GM19193 (cell line): Measurements from ENCODE around the gene RAMP2.

Source experiments
- POLR2A ChIP-seq: IDR thresholded peaks from 4 replicates; pipeline ENCODE4 v1.6.1; 2011; ENCODE audit not compliant: insufficient read depth, insufficient read length; ENCODE audit errors: extremely low read depth

The RAMP2 gene

GRCh38 chr17:42754782-42755181, 6.2 kb upstream of the RAMP2 start:
- TF ChIP-seq POLR2A: no peak

- no peak for TF ChIP-seq POLR2A
These were observed 910 bp upstream of the RAMP2 start for GRCh38 chr17:42759982-42760651.

GRCh38 chr17:42761638-42762037, 611 bp downstream of the RAMP2 start:
- no peak for TF ChIP-seq POLR2A

GRCh38 chr17:42766124-42766523, 5.1 kb downstream of the RAMP2 start:
- no peak for TF ChIP-seq POLR2A

GRCh38 chr17:42767512-42767911, 6.5 kb downstream of the RAMP2 start:
- TF ChIP-seq POLR2A: no peak

- TF ChIP-seq POLR2A: no peak
These were observed 11.9 kb downstream of the RAMP2 start for GRCh38 chr17:42772945-42773289.

- peak; percentile 96 for TF ChIP-seq POLR2A
These were observed 12.4 kb downstream of the RAMP2 start, which contains the start of gene VPS25 for GRCh38 chr17:42773290-42774035. TSS of gene VPS25 (plus strand) at chr17:42773449. CDS start at chr17:42773476, 27 bp downstream.

- TF ChIP-seq POLR2A: no peak
These were observed 13.2 kb downstream of the RAMP2 start for GRCh38 chr17:42774066-42774745.

GRCh38 chr17:42775534-42776098, 14.6 kb downstream of the RAMP2 start:
- no peak for TF ChIP-seq POLR2A

- TF ChIP-seq POLR2A: no peak
These were observed 17.5 kb downstream of the RAMP2 start for GRCh38 chr17:42778570-42778969.

GRCh38 chr17:42779304-42779935, 18.4 kb downstream of the RAMP2 start:
- TF ChIP-seq POLR2A: no peak

GRCh38 chr17:42779936-42780850, 19.2 kb downstream of the RAMP2 start, which contains the start of gene WNK4:
TSS of gene WNK4 (plus strand) at chr17:42780610. CDS start at chr17:42780699, 89 bp downstream.
- TF ChIP-seq POLR2A: no peak

- TF ChIP-seq POLR2A: no peak
These were observed 20.0 kb downstream of the RAMP2 start for GRCh38 chr17:42780851-42781638.
